A549 (cell line): ENCODE data around the gene ZFP36L1. TPM values are rescaled to one million over a fixed set of nuclear protein-coding genes. Genes with fewer than 3 reads are reported as not detected.
"Not testable (repeated sequence)": the region's sequence is repeated elsewhere in the genome, so short reads cannot be mapped to it uniquely, and the experiment has no call there.

Experiments used
- ATAC-seq, 2 experiments: fragments of 200-7000 bp in 1 of 2; fragments of >200 bp in 1 of 2; cut with Nextera tagmentation in 1 of 2; cut with Tn5 transposase in 1 of 2; 3 replicates each; pipeline versions ENCODE4 v1.8.0 to v1.9.1; 2018 to 2020; ENCODE audit warnings: mild to moderate bottlenecking in 1 of 2, moderate library complexity in 1 of 2
- CTCF ChIA-PET: fragments of 300-600 bp; sonication (Branson Sonifier 250); formaldehyde crosslinking; extraction: SDS; loops from one replicate; lab custom pipeline; 2021; ENCODE audit warnings: antibody characterized with exemption, inconsistent platforms; lab: Yijun Ruan, JAX
- POLR2A ChIA-PET: fragments of 350-600 bp; formaldehyde crosslinking; extraction: SDS; loops from one replicate; lab custom pipeline; 2021; ENCODE audit warnings: antibody characterized with exemption, inconsistent platforms; lab: Yijun Ruan, JAX
- DNase-seq, 2 experiments: peaks; one replicate each; pipeline versions ENCODE4 v3.0.0 to v3.0.0-alpha.2; 2011 to 2016; ENCODE audit warnings: low read depth in 1 of 2, low spot score in 1 of 2
- FAIRE-seq: peaks from 2 replicates; lab custom pipeline; 2011; peaks lifted over from hg19 to GRCh38; lab: Jason Lieb, UNC
- H3K27ac ChIP-seq, 2 experiments: fragments of >200 bp; sonication (Bioruptor Twin); formaldehyde crosslinking; 3 replicates each; pipeline ENCODE4 v1.5.1; 2016 to 2017
- H3K4me1 ChIP-seq: fragments of >200 bp; sonication (Bioruptor Twin); formaldehyde crosslinking; 3 replicates; pipeline ENCODE4 v1.6.1; 2016
- H3K4me2 ChIP-seq: fragments of >200 bp; sonication (Bioruptor Twin); formaldehyde crosslinking; 3 replicates; pipeline ENCODE4 v1.6.1; 2016
- H3K4me3 ChIP-seq: fragments of >200 bp; sonication (Bioruptor Twin); formaldehyde crosslinking; 3 replicates; pipeline ENCODE4 v1.5.1; 2016
- H3K9me3 ChIP-seq: fragments of >200 bp; sonication (Bioruptor Twin); formaldehyde crosslinking; 3 replicates; pipeline ENCODE4 v1.6.1; 2016
- CEBPB ChIP-seq, 2 experiments: fragments of >200 bp in 1 of 2; sonication (Bioruptor Twin) in 1 of 2; formaldehyde crosslinking in 1 of 2; IDR thresholded peaks; 2 replicates each; pipeline ENCODE4 v1.6.1; 2012 to 2016
- CHD2 ChIP-seq: fragments of 150-350 bp; IDR thresholded peaks from 2 replicates; pipeline ENCODE4 v1.6.1; 2014; ENCODE audit warnings: low read length; ENCODE audit not compliant: partially characterized antibody
- EHF ChIP-seq: fragments of 250-450 bp; sonication (Bioruptor Pico); IDR thresholded peaks from 2 replicates; pipeline ENCODE4 v1.5.0; 2020; ENCODE audit warnings: mild to moderate bottlenecking
- ESRRA ChIP-seq: fragments of 150-350 bp; IDR thresholded peaks from 2 replicates; pipeline ENCODE4 v1.6.1; 2014; ENCODE audit warnings: mild to moderate bottlenecking, low read length, borderline replicate concordance
- FOSB ChIP-seq: fragments of 250-450 bp; sonication (Bioruptor Pico); IDR thresholded peaks from 2 replicates; pipeline ENCODE4 v1.5.0; 2020; ENCODE audit warnings: mild to moderate bottlenecking, moderate library complexity
- FOXS1 ChIP-seq: fragments of 250-450 bp; sonication (Bioruptor Pico); IDR thresholded peaks from 2 replicates; pipeline ENCODE4 v1.5.0; 2020; ENCODE audit warnings: mild to moderate bottlenecking, moderate library complexity
- GATA3 ChIP-seq: IDR thresholded peaks from 2 replicates; pipeline ENCODE4 v1.6.1; 2012; ENCODE audit warnings: borderline replicate concordance
- HMGXB4 ChIP-seq: fragments of 250-450 bp; sonication (Bioruptor Pico); IDR thresholded peaks from 2 replicates; pipeline ENCODE4 v1.5.0; 2021; ENCODE audit warnings: mild to moderate bottlenecking, moderate library complexity, borderline replicate concordance
- JUN ChIP-seq, 2 experiments: fragments of >200 bp; sonication (Bioruptor Twin); formaldehyde crosslinking; IDR thresholded peaks; 2 replicates in 1 of 2; 3 replicates in 1 of 2; pipeline ENCODE4 v1.6.1; 2016 to 2017
- KDM1A ChIP-seq: fragments of 200-600 bp; sonication (generic); IDR thresholded peaks from 2 replicates; pipeline ENCODE4 v1.6.1; 2016; ENCODE audit warnings: low read depth, mild to moderate bottlenecking
- MAFK ChIP-seq: fragments of 450-650 bp; IDR thresholded peaks from 2 replicates; pipeline ENCODE4 v1.6.1; 2014; ENCODE audit not compliant: partially characterized antibody
- MYC ChIP-seq: IDR thresholded peaks from 2 replicates; pipeline ENCODE4 v1.6.1; 2012; ENCODE audit warnings: mild to moderate bottlenecking, inconsistent platforms, low read length, improper control_type of control experiment, borderline replicate concordance
- NR3C1 ChIP-seq: fragments of >200 bp; sonication (Bioruptor Twin); formaldehyde crosslinking; IDR thresholded peaks from 3 replicates; pipeline ENCODE4 v1.6.1; 2017
- POLR2A ChIP-seq: IDR thresholded peaks from 2 replicates; pipeline ENCODE4 v1.6.1; 2012; ENCODE audit warnings: mild to moderate bottlenecking, low read length
- RAD21 ChIP-seq, 2 experiments: fragments of >200 bp in 1 of 2; sonication (Bioruptor Twin) in 1 of 2; formaldehyde crosslinking in 1 of 2; IDR thresholded peaks in 1 of 2; conservative IDR thresholded peaks in 1 of 2; 2 replicates in 1 of 2; 3 replicates in 1 of 2; pipeline ENCODE4 v1.6.1; 2012 to 2018; ENCODE audit warnings: inconsistent platforms in 1 of 2
- RCOR1 ChIP-seq: fragments of 150-350 bp; IDR thresholded peaks from 2 replicates; pipeline ENCODE4 v1.6.1; 2014; ENCODE audit warnings: antibody characterized with exemption, low read length, low read depth
- RFX5 ChIP-seq: fragments of 450-650 bp; IDR thresholded peaks from 2 replicates; pipeline ENCODE4 v1.7.1; 2014; ENCODE audit warnings: antibody characterized with exemption, mild to moderate bottlenecking, moderate library complexity
- SREBF2 ChIP-seq: fragments of 450-650 bp; IDR thresholded peaks from 2 replicates; pipeline ENCODE4 v1.6.1; 2014; ENCODE audit warnings: mild to moderate bottlenecking, moderate library complexity
- TFCP2L1 ChIP-seq: fragments of 250-450 bp; sonication (Bioruptor Pico); IDR thresholded peaks from 2 replicates; pipeline ENCODE4 v1.5.0; 2021; ENCODE audit warnings: mild to moderate bottlenecking
- USF2 ChIP-seq: fragments of 450-650 bp; IDR thresholded peaks from 2 replicates; pipeline ENCODE4 v1.6.1; 2014; ENCODE audit warnings: antibody characterized with exemption
- ZNF302 ChIP-seq: fragments of 250-450 bp; sonication (Bioruptor Pico); IDR thresholded peaks from 2 replicates; pipeline ENCODE4 v1.9.0; 2021; ENCODE audit warnings: inconsistent platforms, mild to moderate bottlenecking, moderate library complexity
- WGBS: methylation state at CpG from one replicate; pipeline ENCODE4 v1.1.6; 2017; ENCODE audit errors: missing lambda C conversion rate; 5-methylcytosine and 5-hydroxymethylcytosine counted together
- polyA plus RNA-seq, 4 experiments: library from polyadenylated mRNA; depleted of rRNA in 3 of 4; stranded (reverse); fragments of >200 nt; fragmentation: RNase III in 1 of 4; extraction: RNeasy Plus Mini Kit Qiagen cat#74134 plus additional on column Dnase treatment in 1 of 4; gene quantifications; 2 replicates in 3 of 4; 3 replicates in 1 of 4; pipeline ENCODE4 v1.2.3, GENCODE V29; 2011 to 2017
- TF ChIP-seq, protein P1 (sequence below): fragments of 200-600 bp; sonication (generic); IDR thresholded peaks from 2 replicates; pipeline ENCODE4 v1.6.1; 2016; ENCODE audit warnings: antibody characterized with exemption, mild to moderate bottlenecking, moderate library complexity

ZFP36L1 gene
- polyA plus RNA-seq, 2 of the 4 experiments (the other 2 are of a cell fraction), result 76.4 to 114 TPM

DNA sequence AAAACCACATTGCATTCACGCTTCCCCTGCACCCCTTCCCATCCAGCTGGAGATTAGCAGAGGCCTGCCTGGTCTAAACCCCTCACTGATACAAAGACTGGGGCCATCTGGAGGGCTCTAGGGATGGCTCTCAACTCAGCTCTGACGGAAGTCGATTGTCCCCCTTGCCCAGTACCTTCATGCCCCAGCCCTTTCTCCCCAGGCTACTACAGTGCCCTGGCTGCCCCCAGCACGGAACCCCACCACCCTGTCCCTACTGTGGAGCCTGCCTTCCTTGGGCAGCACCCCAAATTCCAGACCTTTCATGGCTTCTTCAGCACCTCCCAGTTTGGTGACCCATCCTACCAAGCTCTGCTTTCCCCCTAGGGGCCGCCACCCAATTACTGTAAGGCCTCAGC lies 25.6 kb downstream of the ZFP36L1 start:
- TF ChIP-seq, protein P1, sequence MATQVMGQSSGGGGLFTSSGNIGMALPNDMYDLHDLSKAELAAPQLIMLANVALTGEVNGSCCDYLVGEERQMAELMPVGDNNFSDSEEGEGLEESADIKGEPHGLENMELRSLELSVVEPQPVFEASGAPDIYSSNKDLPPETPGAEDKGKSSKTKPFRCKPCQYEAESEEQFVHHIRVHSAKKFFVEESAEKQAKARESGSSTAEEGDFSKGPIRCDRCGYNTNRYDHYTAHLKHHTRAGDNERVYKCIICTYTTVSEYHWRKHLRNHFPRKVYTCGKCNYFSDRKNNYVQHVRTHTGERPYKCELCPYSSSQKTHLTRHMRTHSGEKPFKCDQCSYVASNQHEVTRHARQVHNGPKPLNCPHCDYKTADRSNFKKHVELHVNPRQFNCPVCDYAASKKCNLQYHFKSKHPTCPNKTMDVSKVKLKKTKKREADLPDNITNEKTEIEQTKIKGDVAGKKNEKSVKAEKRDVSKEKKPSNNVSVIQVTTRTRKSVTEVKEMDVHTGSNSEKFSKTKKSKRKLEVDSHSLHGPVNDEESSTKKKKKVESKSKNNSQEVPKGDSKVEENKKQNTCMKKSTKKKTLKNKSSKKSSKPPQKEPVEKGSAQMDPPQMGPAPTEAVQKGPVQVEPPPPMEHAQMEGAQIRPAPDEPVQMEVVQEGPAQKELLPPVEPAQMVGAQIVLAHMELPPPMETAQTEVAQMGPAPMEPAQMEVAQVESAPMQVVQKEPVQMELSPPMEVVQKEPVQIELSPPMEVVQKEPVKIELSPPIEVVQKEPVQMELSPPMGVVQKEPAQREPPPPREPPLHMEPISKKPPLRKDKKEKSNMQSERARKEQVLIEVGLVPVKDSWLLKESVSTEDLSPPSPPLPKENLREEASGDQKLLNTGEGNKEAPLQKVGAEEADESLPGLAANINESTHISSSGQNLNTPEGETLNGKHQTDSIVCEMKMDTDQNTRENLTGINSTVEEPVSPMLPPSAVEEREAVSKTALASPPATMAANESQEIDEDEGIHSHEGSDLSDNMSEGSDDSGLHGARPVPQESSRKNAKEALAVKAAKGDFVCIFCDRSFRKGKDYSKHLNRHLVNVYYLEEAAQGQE, result no peak
- no peak for TF ChIP-seq SREBF2
- TF ChIP-seq MAFK, result no peak
- TF ChIP-seq JUN (IDR thresholded peaks at IDR 0.05), result no peak
- no peak for TF ChIP-seq HMGXB4 (CRISPR knock-in tag)
- no peak for TF ChIP-seq CHD2
- no peak for TF ChIP-seq CEBPB (IDR thresholded peaks at IDR 0.05)
- TF ChIP-seq USF2, result no peak
- no peak for TF ChIP-seq POLR2A
- TF ChIP-seq RAD21 (conservative IDR thresholded peaks at IDR 0.05 in 1 of 2, IDR thresholded peaks at IDR 0.05 in 1 of 2), result no peak
- no peak for TF ChIP-seq ZNF302 (CRISPR knock-in tag)
- TF ChIP-seq FOXS1 (CRISPR knock-in tag), result no peak
- TF ChIP-seq, all 56 proteins: peak for 0
- H3K4me2 ChIP-seq, result no peak overlapping the region

GRCh38 chr14:68766299-68767247 lies 26.3 kb downstream of the ZFP36L1 start:
- DNase-seq (no peak), ATAC-seq (no peak), FAIRE-seq (no peak)
- Histone ChIP-seq H3K9me3 (no peaks in the 10 kb centered on the region), H3K27ac (peak overlapping the region in 1 of 2 experiments; percentile 19; a peak in 1 of 6 replicates), H3K4me2 (no peak overlapping the region), H3K4me3 (no peak overlapping the region), H3K4me1 (peaks cover 11% of the 10 kb centered on the region)
- 75% methylated on average over 7 of the region's 7 CpGs for WGBS
- CTCF ChIA-PET, result interaction anchor here (0.8 kb wide), 1 partner anchor 78 kb away, joined by 3 read pairs; no protein-coding TSS in a partner anchor
- TF ChIP-seq FOSB (CRISPR knock-in tag), result no peak
- no peak for TF ChIP-seq SREBF2
- TF ChIP-seq RFX5, result no peak
- TF ChIP-seq MAFK, result no peak
- TF ChIP-seq NR3C1, result no peak
- TF ChIP-seq MYC, result no peak
- TF ChIP-seq CHD2, result no peak
- TF ChIP-seq TFCP2L1, result no peak
- no peak for TF ChIP-seq EHF
- TF ChIP-seq POLR2A, result no peak
- TF ChIP-seq USF2, result no peak
- TF ChIP-seq KDM1A, result no peak
- TF ChIP-seq RCOR1, result no peak
- no peak for TF ChIP-seq ESRRA
- TF ChIP-seq ZNF302 (CRISPR knock-in tag), result no peak
- TF ChIP-seq GATA3, result no peak
- POLR2A ChIA-PET, result no interaction called here

More for the DNA sequence above, 25.6 kb downstream of the ZFP36L1 start:
- DNase-seq, result no peak
- CTCF ChIA-PET, result interaction anchor here (0.8 to 1.3 kb wide), 2 partner anchors 30 to 77 kb away, joined by 3 read pairs; no protein-coding TSS in a partner anchor
- Histone ChIP-seq H3K9me3 (no peaks in the 10 kb centered on the region), H3K4me1 (peaks cover 11% of the 10 kb centered on the region), H3K4me3 (no peak overlapping the region), H3K27ac (peak overlapping the region in 1 of 2 experiments; percentile 19; a peak in 1 of 6 replicates)
- WGBS, result 79% methylated on average over 5 of the region's 5 CpGs
- POLR2A ChIA-PET, result no interaction called here
- no peak for FAIRE-seq
- ATAC-seq, result no peak

DNA sequence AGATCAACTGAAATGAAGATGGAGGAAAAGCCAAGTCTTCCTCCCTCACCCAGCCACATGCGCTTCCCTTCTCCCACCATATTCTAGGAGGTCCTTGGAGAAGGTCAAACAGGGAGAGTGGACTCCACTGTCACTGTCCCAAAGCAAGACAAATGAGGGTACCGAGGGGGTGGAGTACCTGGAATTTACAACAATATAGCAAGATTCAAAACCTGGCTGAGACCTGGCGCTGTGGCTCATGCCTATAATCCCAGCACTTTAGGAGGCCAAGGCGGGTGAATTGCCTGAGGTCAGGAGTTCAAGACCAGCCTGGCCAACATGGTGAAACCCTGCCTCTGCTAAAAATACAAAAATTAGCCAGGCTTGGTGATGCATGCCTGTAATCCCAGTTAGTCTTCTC lies 29.0 kb downstream of the ZFP36L1 start:
- H3K4me1 ChIP-seq, result peaks cover 11% of the 10 kb centered on the region
- not testable (repeated sequence) for H3K4me3 ChIP-seq, H3K4me2 ChIP-seq, ATAC-seq, DNase-seq, FAIRE-seq, H3K9me3 ChIP-seq
- ChIA-PET POLR2A (interaction anchor here (0.5 kb wide), 1 partner anchor 81 kb away, joined by 3 read pairs; no protein-coding TSS in a partner anchor), CTCF (interaction anchor here (0.5 to 1.3 kb wide), 2 partner anchors 11 to 880 kb away, joined by 3 to 4 read pairs; no protein-coding TSS in a partner anchor)
- 91% methylated on average over 3 of the region's 4 CpGs for WGBS
- peak overlapping the region in 1 of 2 experiments; percentile 67; a peak in 3 of 6 replicates for H3K27ac ChIP-seq
